Neural progenitor cell (in vitro differentiated cells): ENCODE measurements around the gene CREB5.

Source experiments
- EZH2phosphoT487 ChIP-seq: fragments of 200-600 bp; sonication (generic); IDR thresholded peaks from 2 replicates; pipeline ENCODE4 v1.6.1; 2017; ENCODE audit warnings: antibody characterized with exemption
- TF ChIP-seq, protein P1 (sequence below): fragments of 200-600 bp; sonication (generic); IDR thresholded peaks from 2 replicates; pipeline ENCODE4 v1.5.1; 2017; ENCODE audit warnings: antibody characterized with exemption, mild to moderate bottlenecking

DNA sequence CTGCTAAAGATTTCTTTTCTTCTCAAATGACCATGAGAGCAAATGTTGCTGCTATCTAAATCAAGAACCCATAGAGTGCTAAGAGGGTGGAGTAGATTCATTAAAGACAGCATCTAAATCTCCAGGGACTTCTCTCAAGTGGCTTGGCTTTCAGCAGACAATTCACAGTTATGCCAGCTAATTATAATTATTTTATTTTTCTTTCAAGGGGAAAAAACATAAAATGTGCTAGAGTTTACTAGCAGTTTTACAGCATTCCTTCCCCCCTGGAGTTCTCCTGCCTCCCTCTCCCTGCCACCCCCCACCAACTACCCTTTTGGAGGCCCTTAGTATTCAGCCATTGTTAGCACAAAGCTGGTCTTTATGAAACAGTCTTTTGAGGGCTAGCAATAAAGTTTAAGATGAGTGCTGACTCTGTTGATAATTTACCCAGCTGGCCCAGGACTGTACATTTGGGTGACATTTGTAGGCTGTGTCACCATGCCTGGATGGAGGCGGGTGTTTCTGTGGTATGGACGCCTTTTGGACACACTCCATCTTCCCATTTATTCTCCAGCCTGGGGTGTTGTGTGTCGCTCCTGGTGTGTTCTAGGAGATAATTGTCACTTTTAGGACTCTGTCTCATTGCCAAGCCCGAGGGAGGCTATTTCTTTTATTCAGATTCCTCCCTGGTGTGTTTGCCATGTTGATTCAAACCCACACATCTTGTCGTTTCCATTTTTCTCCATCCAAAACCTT lies 160.2 kb downstream of the CREB5 start:
- no peak for TF ChIP-seq EZH2phosphoT487
- TF ChIP-seq, protein P1, sequence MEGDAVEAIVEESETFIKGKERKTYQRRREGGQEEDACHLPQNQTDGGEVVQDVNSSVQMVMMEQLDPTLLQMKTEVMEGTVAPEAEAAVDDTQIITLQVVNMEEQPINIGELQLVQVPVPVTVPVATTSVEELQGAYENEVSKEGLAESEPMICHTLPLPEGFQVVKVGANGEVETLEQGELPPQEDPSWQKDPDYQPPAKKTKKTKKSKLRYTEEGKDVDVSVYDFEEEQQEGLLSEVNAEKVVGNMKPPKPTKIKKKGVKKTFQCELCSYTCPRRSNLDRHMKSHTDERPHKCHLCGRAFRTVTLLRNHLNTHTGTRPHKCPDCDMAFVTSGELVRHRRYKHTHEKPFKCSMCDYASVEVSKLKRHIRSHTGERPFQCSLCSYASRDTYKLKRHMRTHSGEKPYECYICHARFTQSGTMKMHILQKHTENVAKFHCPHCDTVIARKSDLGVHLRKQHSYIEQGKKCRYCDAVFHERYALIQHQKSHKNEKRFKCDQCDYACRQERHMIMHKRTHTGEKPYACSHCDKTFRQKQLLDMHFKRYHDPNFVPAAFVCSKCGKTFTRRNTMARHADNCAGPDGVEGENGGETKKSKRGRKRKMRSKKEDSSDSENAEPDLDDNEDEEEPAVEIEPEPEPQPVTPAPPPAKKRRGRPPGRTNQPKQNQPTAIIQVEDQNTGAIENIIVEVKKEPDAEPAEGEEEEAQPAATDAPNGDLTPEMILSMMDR, result no peak
